Tibial nerve (tissue), 3 donors: ENCODE data around the gene DDX19B.

Source experiments
- CTCF ChIP-seq, 5 experiments: fragments of 200-600 bp in 3 of 5; fragments of 450-650 bp in 2 of 5; sonication (generic) in 3 of 5; IDR thresholded peaks; one replicate each; pipeline ENCODE4 v1.5.1; 2016 to 2019; ENCODE audit warnings: antibody characterized with exemption in 5 of 5, mild to moderate bottlenecking in 3 of 5, moderate library complexity in 2 of 5
- POLR2A ChIP-seq, 2 donors: fragments of 450-650 bp; IDR thresholded peaks; one replicate each; pipeline ENCODE4 v1.6.1; 2017; ENCODE audit warnings: antibody characterized with exemption in 2 of 2, mild to moderate bottlenecking in 2 of 2, moderate library complexity in 2 of 2

GRCh38 chr16:70348991-70349390, 50.0 kb downstream of the DDX19B start:
- TF ChIP-seq POLR2A (IDR thresholded peaks at IDR 0.05), result no peak
- TF ChIP-seq CTCF (IDR thresholded peaks at IDR 0.05), result no peak
